Prostate gland (tissue), 2 donors: ENCODE results near the gene RIC8B.
"Not testable (repeated sequence)": the region's sequence is repeated elsewhere in the genome, so short reads cannot be mapped to it uniquely, and the experiment has no call there.

Experiments used
- POLR2AphosphoS5 ChIP-seq: sonication (generic); formaldehyde crosslinking; IDR thresholded peaks from one replicate; pipeline ENCODE4 v1.6.1; 2017; ENCODE audit warnings: antibody characterized with exemption
- TF ChIP-seq, protein P1 (sequence below), 4 experiments: fragments of 200-600 bp in 2 of 4; fragments of 450-650 bp in 2 of 4; sonication (generic) in 2 of 4; IDR thresholded peaks; 1 replicate in 3 of 4; 2 replicates in 1 of 4; pipeline ENCODE4 v1.5.1; 2016 to 2019; ENCODE audit warnings: antibody characterized with exemption in 4 of 4, mild to moderate bottlenecking in 2 of 4, moderate library complexity in 2 of 4

DNA sequence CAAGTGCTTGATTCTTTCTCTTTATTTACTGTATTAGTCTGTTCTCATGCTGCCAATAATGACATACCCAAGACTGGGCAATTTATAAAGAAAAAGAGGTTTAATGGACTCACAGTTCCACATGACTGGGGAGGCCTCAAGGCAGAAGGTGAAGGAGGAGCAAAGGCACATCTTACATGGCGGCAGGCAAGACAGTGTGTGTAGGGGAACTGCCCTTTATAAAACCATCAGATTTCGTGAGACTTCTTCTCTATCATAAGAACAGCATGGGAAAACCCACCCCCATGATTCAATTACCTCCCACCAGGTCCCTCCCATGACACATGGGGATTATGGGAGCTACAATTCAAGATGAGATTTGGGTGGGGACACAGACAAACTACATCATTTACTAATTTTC, 149.1 kb downstream of the RIC8B start:
- TF ChIP-seq, protein P1, sequence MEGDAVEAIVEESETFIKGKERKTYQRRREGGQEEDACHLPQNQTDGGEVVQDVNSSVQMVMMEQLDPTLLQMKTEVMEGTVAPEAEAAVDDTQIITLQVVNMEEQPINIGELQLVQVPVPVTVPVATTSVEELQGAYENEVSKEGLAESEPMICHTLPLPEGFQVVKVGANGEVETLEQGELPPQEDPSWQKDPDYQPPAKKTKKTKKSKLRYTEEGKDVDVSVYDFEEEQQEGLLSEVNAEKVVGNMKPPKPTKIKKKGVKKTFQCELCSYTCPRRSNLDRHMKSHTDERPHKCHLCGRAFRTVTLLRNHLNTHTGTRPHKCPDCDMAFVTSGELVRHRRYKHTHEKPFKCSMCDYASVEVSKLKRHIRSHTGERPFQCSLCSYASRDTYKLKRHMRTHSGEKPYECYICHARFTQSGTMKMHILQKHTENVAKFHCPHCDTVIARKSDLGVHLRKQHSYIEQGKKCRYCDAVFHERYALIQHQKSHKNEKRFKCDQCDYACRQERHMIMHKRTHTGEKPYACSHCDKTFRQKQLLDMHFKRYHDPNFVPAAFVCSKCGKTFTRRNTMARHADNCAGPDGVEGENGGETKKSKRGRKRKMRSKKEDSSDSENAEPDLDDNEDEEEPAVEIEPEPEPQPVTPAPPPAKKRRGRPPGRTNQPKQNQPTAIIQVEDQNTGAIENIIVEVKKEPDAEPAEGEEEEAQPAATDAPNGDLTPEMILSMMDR (IDR thresholded peaks at IDR 0.05): not testable (repeated sequence)
- TF ChIP-seq POLR2AphosphoS5: not testable (repeated sequence)
